RPMI8226 (cell line): ENCODE results near the gene TSPAN33.
"Not testable (repeated sequence)": the region's sequence is repeated elsewhere in the genome, so short reads cannot be mapped to it uniquely, and the experiment has no call there.

Source experiments
- DNase-seq: peaks from one replicate; pipeline ENCODE4 v3.0.0-alpha.2; 2015

The TSPAN33 gene

DNA sequence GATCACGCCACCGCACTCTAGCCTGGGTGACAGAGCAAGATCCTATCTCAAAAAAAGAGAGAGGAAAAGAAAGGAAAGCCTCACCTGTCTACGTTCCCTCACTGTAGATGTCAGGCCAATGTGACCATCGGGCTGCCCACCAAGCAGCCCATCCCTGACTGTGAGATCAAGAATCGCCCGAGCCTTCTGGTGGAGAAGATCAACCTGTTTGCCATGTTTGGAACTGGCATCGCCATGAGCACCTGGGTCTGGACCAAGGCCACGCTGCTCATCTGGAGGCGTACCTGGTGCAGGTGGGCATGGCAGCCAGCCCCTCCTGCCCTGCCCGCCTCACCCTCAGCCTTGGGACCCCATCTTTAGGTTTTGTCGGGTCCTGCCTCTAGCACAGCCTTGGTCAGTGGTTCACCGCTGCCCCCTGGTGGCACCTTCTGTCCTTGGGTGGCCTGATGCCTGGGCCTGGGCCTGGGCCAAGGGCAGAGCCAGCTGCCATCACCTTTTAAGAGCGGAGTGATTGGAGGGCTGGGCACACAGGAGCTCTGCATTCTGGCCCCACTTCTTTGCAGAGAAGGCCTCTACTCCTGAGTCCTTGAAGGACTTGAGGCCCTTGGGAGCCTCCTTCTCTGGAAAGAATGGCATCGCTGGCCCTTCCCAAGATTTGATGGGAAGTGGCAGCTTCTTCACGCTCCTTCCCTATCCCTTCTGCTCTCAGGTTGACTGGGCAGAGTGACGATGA lies 65.9 kb downstream of the TSPAN33 start:
- peak; percentile 84 for DNase-seq

DNA sequence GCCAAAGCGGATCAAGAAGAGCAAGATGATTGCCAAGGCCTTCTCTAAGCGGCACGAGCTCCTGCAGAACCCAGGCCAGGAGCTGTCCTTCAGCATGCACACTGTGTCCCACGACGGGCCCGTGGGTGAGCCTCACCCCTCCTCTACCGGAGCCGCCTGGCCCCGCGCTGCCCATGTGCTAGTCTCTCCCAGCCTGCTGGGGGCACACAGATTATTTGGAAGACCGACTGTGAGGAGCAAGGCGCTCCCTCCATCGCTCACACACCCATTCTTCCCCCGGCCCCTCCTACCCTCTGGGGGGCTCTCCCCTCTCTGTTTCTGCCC lies 66.4 kb downstream of the TSPAN33 start:
- DNase-seq = no peak

GRCh38 chr7:129212126-129212525 lies 67.6 kb downstream of the TSPAN33 start:
- DNase-seq = no peak

DNA sequence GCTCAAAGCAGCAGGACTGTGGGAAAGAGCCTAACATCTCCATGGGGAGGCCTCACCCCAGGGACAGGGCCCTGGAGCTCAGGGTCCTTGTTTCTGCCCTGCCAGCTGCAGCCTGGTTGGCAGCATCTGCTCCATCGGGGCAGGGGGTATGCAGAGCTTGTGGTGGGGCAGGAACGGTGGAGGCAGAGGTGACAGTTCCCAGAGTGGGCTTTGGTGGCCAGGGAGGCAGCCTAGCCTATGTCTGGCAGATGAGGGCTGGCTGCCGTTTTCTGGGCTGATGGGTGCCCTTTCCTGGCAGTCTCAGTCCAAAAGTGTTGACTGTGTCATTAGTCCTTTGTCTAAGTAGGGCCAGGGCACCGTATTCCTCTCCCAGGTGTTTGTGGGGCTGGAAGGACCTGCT lies 68.1 kb downstream of the TSPAN33 start:
- DNase-seq = no peak

GRCh38 chr7:129213828-129214227 lies 69.3 kb downstream of the TSPAN33 start:
- DNase-seq = peak; percentile 45

GRCh38 chr7:129215691-129216090 lies 71.2 kb downstream of the TSPAN33 start:
- not testable (repeated sequence) for DNase-seq

GRCh38 chr7:129216101-129216715 lies 71.7 kb downstream of the TSPAN33 start:
- not testable (repeated sequence) for DNase-seq

GRCh38 chr7:129216821-129217416 lies 72.4 kb downstream of the TSPAN33 start:
- DNase-seq = not testable (repeated sequence)

DNA sequence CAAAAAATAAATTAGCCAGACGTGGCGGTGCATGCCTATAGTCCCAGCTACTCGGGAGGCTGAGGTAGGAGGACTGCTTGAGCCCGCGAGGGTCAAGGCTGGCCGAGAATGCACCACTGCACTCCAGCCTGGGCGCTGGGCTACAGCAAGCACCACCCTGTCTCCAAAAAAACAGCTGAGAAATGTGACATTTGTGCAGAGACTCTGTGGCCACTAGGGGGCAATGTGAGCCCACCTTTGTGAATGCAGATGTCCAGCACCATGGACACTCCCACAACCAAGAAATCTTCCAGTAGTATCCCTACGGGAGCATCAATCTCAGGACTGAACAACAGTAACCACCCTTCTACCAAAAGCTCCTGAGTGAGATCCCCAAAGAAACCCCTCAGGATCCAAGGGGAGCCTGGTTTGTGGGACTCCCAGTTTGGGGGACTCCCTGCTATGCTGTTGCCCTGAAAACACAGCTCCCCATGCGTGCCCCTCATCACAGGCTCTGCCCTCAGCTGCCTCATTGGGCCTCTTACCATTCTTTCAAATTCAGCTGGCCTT lies 74.1 kb downstream of the TSPAN33 start:
- DNase-seq = peak; percentile 84

- DNase-seq = not testable (repeated sequence)
Measured at GRCh38 chr7:129219166-129219565, 74.7 kb downstream of the TSPAN33 start.
